Heart left ventricle (tissue), 13 donors: Measurements from ENCODE around the gene LOXL3.

Source experiments
- CTCF ChIP-seq, 12 donors: fragments of 200-600 bp; sonication (generic) in 4 of 12; IDR thresholded peaks; one replicate each; pipeline versions ENCODE4 v1.5.0 to v1.8.0; 2018 to 2022; ENCODE audit warnings: antibody characterized with exemption in 12 of 12, mild to moderate bottlenecking in 5 of 12
- POLR2A ChIP-seq, 2 donors: fragments of 450-650 bp; IDR thresholded peaks; one replicate each; pipeline ENCODE4 v1.6.1; 2017; ENCODE audit warnings: antibody characterized with exemption in 2 of 2, mild to moderate bottlenecking in 2 of 2, moderate library complexity in 2 of 2
- donor health status: ischemic (EF 13 %, LVEDD 7.1; RV severe dilation, severe dysfunction).
- donor health status: DM: no; HTN: yes; CAD: no.
- donor health status: DM: no; HTN: no; CAD: no.
- donor health status: ischemic (EF 25% LVEDD 6.9; RV normal size, moderate dysfunction).
- donor health status: ischemic (EF 25% LVEDD 5.7; RV mildly dilated, moderate dysfunction).
- donor health status: ischemic (EF 35%, LVEDD 5.7; RV mildly dilated, moderate dysfunction).
- donor health status: nonischemic (EF 11% LVEDD 7.7; RV severe dilation, severe dysfunction).
- donor health status: DM: yes; HTN: yes; CAD: no.
- donor health status: PGD.
- donor health status: ischemic (EF 29% LVEDD 5.4; RV normal size, mild dysfunction).
- donor health status: nonischemic (EF 23%, LVEDD 6.1; RV moderate dilation, normal function).

GRCh38 chr2:74542978-74543377 lies 10.8 kb downstream of the LOXL3 start:
- no peak for TF ChIP-seq CTCF (IDR thresholded peaks at IDR 0.05)
- no peak for TF ChIP-seq POLR2A (IDR thresholded peaks at IDR 0.05)
